ENCODE results near the gene ACOD1.
"Not testable (repeated sequence)": the region's sequence is repeated elsewhere in the genome, so short reads cannot be mapped to it uniquely, and the experiment has no call there.

The ACOD1 gene

DNA sequence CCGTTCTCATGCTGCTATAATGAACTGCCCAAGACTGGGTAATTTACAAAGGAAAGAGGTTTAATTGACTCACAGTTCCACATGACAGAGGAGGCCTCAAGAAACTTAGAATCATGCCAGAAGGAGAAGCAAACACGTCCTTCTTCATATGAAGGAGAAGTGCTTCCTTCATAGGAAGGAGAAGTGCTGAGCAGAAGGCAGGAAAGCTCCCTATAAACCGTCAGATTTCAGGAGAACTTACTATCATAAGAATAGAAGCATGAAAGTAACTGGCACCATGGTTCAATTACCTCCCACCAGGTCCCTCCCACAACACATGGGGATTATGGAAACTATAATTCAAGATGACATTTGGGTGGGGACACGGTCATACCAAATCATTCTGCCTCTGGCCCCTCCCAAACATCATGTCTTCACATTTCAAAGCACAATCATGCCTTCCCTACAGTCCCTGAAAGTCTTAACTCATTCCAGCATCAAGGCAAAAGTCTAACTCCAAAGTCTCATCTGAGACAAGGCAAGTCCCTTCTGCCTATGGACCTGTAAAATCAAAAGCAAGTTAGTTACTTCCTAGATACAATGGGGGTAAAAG lies 10.6 kb downstream of the ACOD1 start:
- no peak overlapping the region for H3K4me3 ChIP-seq (ENCODE audit: low read depth in 1 of 2, low read length in 2 of 2)
- no peaks in the 10 kb centered on the region for H3K36me3 ChIP-seq (ENCODE audit: insufficient read depth, low read length)
- no peak overlapping the region for H3K27ac ChIP-seq (ENCODE audit: low read length)
- DNase-seq = no peak
- H3K9ac ChIP-seq (ENCODE audit: low read depth, low read length) = no peak overlapping the region
- H3K4me2 ChIP-seq (ENCODE audit: insufficient read depth, low read length) = no peak overlapping the region
- no peaks in the 10 kb centered on the region for H3K27me3 ChIP-seq (ENCODE audit: insufficient read depth, low read length, poor library complexity)
- H2AFZ ChIP-seq (ENCODE audit: low read depth, low read length) = no peak overlapping the region
- no peaks in the 10 kb centered on the region for H3K79me2 ChIP-seq (ENCODE audit: insufficient read depth, low read length)
- no peak for TF ChIP-seq EZH2 (IDR thresholded peaks at IDR 0.05; ENCODE audit: borderline replicate concordance, low read depth, low read length, severe bottlenecking)
- TF ChIP-seq CTCF (IDR thresholded peaks at IDR 0.05; ENCODE audit: borderline replicate concordance, extremely low read depth, low read length, poor library complexity, severe bottlenecking) = no peak
- no peaks in the 10 kb centered on the region for H4K20me1 ChIP-seq (ENCODE audit: insufficient read depth, low read length)
- no peaks in the 10 kb centered on the region for H3K4me1 ChIP-seq (ENCODE audit: insufficient read depth, low read length)
- H3K9me3 ChIP-seq (ENCODE audit: insufficient read depth, low read length, severe bottlenecking) = peaks cover 22% of the 10 kb centered on the region
- no peak for ATAC-seq (ENCODE audit: insufficient read depth, low read depth)

- H2AFZ ChIP-seq (ENCODE audit: low read depth, low read length); DNase-seq; H4K20me1 ChIP-seq (ENCODE audit: insufficient read depth, low read length); H3K27ac ChIP-seq (ENCODE audit: low read length); H3K4me2 ChIP-seq (ENCODE audit: insufficient read depth, low read length); H3K36me3 ChIP-seq (ENCODE audit: insufficient read depth, low read length); H3K4me3 ChIP-seq (ENCODE audit: low read depth in 1 of 2, low read length in 2 of 2); H3K79me2 ChIP-seq (ENCODE audit: insufficient read depth, low read length); H3K27me3 ChIP-seq (ENCODE audit: insufficient read depth, low read length, poor library complexity); H3K4me1 ChIP-seq (ENCODE audit: insufficient read depth, low read length); H3K9ac ChIP-seq (ENCODE audit: low read depth, low read length); ATAC-seq (ENCODE audit: insufficient read depth, low read depth): not testable (repeated sequence)
- peaks cover 22% of the 10 kb centered on the region for H3K9me3 ChIP-seq (ENCODE audit: insufficient read depth, low read length, severe bottlenecking)
Measured at GRCh38 chr13:76959734-76960133, 11.4 kb downstream of the ACOD1 start.

GRCh38 chr13:76965759-76966421 lies 17.6 kb downstream of the ACOD1 start:
- Histone ChIP-seq H3K4me1 (ENCODE audit: insufficient read depth, low read length) (no peaks in the 10 kb centered on the region), H3K4me3 (ENCODE audit: low read depth in 1 of 2, low read length in 2 of 2) (no peak overlapping the region), H3K36me3 (ENCODE audit: insufficient read depth, low read length) (no peaks in the 10 kb centered on the region), H3K4me2 (ENCODE audit: insufficient read depth, low read length) (no peak overlapping the region), H3K9ac (ENCODE audit: low read depth, low read length) (no peak overlapping the region), H2AFZ (ENCODE audit: low read depth, low read length) (no peak overlapping the region), H3K79me2 (ENCODE audit: insufficient read depth, low read length) (no peaks in the 10 kb centered on the region), H3K27me3 (ENCODE audit: insufficient read depth, low read length, poor library complexity) (peaks cover 4% of the 10 kb centered on the region), H4K20me1 (ENCODE audit: insufficient read depth, low read length) (no peaks in the 10 kb centered on the region), H3K9me3 (ENCODE audit: insufficient read depth, low read length, severe bottlenecking) (no peaks in the 10 kb centered on the region), H3K27ac (ENCODE audit: low read length) (no peak overlapping the region)
- TF ChIP-seq EZH2 (IDR thresholded peaks at IDR 0.05; ENCODE audit: borderline replicate concordance, low read depth, low read length, severe bottlenecking) = no peak
- no peak for TF ChIP-seq CTCF (IDR thresholded peaks at IDR 0.05; ENCODE audit: borderline replicate concordance, extremely low read depth, low read length, poor library complexity, severe bottlenecking)
- ATAC-seq (ENCODE audit: insufficient read depth, low read depth) = no peak
- DNase-seq = no peak

DNA sequence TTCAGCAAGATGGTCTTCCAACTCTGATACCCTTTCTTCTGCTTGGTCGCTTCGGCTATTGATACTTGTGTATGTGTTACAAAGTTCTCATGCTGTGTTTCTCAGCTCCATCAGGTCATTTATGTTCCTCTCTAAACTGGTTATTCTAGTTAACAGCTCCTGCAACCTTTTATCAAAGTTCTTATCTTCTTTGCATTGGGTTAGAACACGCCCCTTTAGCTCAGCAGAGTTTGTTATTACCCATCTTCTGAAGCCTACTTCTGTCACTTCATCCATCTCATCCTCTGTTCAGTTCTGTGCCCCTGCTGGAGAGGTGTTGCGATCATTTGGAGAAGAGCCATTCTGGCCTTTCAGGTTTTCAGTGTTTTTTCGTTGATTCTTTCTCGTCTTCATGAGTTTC lies 18.7 kb downstream of the ACOD1 start:
- H4K20me1 ChIP-seq (ENCODE audit: insufficient read depth, low read length) = no peaks in the 10 kb centered on the region
- H3K9me3 ChIP-seq (ENCODE audit: insufficient read depth, low read length, severe bottlenecking) = no peaks in the 10 kb centered on the region
- no peak overlapping the region for H3K9ac ChIP-seq (ENCODE audit: low read depth, low read length)
- ATAC-seq (ENCODE audit: insufficient read depth, low read depth) (no peak), DNase-seq (no peak)
- no peaks in the 10 kb centered on the region for H3K4me1 ChIP-seq (ENCODE audit: insufficient read depth, low read length)
- H3K79me2 ChIP-seq (ENCODE audit: insufficient read depth, low read length) = no peaks in the 10 kb centered on the region
- H3K27me3 ChIP-seq (ENCODE audit: insufficient read depth, low read length, poor library complexity) = peaks cover 4% of the 10 kb centered on the region
- no peaks in the 10 kb centered on the region for H3K36me3 ChIP-seq (ENCODE audit: insufficient read depth, low read length)
- no peak overlapping the region for H2AFZ ChIP-seq (ENCODE audit: low read depth, low read length)
- no peak overlapping the region for H3K27ac ChIP-seq (ENCODE audit: low read length)
- TF ChIP-seq EZH2 (IDR thresholded peaks at IDR 0.05; ENCODE audit: borderline replicate concordance, low read depth, low read length, severe bottlenecking) (no peak), CTCF (IDR thresholded peaks at IDR 0.05; ENCODE audit: borderline replicate concordance, extremely low read depth, low read length, poor library complexity, severe bottlenecking) (no peak)
- H3K4me3 ChIP-seq (ENCODE audit: low read depth in 1 of 2, low read length in 2 of 2) = no peak overlapping the region
- no peak overlapping the region for H3K4me2 ChIP-seq (ENCODE audit: insufficient read depth, low read length)
